ENCODE data around the gene POP7.

- TF ChIP-seq CTCF (IDR thresholded peaks at IDR 0.05; ENCODE audit: low read depth, low read length, poor library complexity, severe bottlenecking): no peak
- TF ChIP-seq EZH2phosphoT487 (IDR thresholded peaks at IDR 0.05; ENCODE audit: borderline replicate concordance, low read length): no peak
These were observed 38.4 kb upstream of the POP7 start for GRCh38 chr7:100667331-100668068.

Data from DOHH2 (cell line).